Astrocyte (in vitro differentiated cells and primary cell): ENCODE data around the gene NUP54. TPM values are rescaled to one million over a fixed set of nuclear protein-coding genes. Genes with fewer than 3 reads are reported as not detected.

Experiments
- DNase-seq: peaks from one replicate; pipeline ENCODE4 v3.0.0-alpha.2; 2010; ENCODE audit warnings: low read depth
- FAIRE-seq: peaks from 2 replicates; lab custom pipeline; 2011; peaks lifted over from hg19 to GRCh38; lab: Jason Lieb, UNC
- H2AFZ ChIP-seq: 2 replicates; pipeline ENCODE4 v1.6.0; 2012; ENCODE audit warnings: low read depth, low read length, inconsistent platforms
- H3K27ac ChIP-seq: 2 replicates; pipeline ENCODE4 v1.5.1; 2011; ENCODE audit warnings: low read depth, low read length, inconsistent platforms
- H3K27me3 ChIP-seq: 2 replicates; pipeline ENCODE4 v1.6.0; 2011; ENCODE audit warnings: low read length, inconsistent platforms; ENCODE audit not compliant: insufficient read depth
- H3K36me3 ChIP-seq: 2 replicates; pipeline ENCODE4 v1.5.1; 2011; ENCODE audit warnings: low read length, inconsistent platforms; ENCODE audit not compliant: insufficient read depth
- H3K4me1 ChIP-seq: 2 replicates; pipeline ENCODE4 v1.5.1; 2011; ENCODE audit warnings: low read length, inconsistent platforms; ENCODE audit not compliant: insufficient read depth
- H3K4me2 ChIP-seq: 2 replicates; pipeline ENCODE4 v1.6.0; 2012; ENCODE audit warnings: low read length, inconsistent platforms
- H3K4me3 ChIP-seq: 2 replicates; pipeline ENCODE4 v1.5.1; 2011; ENCODE audit warnings: low read depth, mild to moderate bottlenecking, low read length, inconsistent platforms; ENCODE audit not compliant: insufficient read depth
- H3K79me2 ChIP-seq: 2 replicates; pipeline ENCODE4 v1.6.0; 2012; ENCODE audit warnings: mild to moderate bottlenecking, low read length, inconsistent platforms; ENCODE audit not compliant: insufficient read depth
- H3K9ac ChIP-seq: 2 replicates; pipeline ENCODE4 v1.6.0; 2012; ENCODE audit warnings: mild to moderate bottlenecking, low read length, inconsistent platforms
- H3K9me3 ChIP-seq: 2 replicates; pipeline ENCODE4 v1.5.1; 2012; ENCODE audit warnings: low read depth, mild to moderate bottlenecking, low read length, inconsistent platforms; ENCODE audit not compliant: insufficient read depth
- H4K20me1 ChIP-seq: 2 replicates; pipeline ENCODE4 v1.6.0; 2012; ENCODE audit warnings: low read length, inconsistent platforms; ENCODE audit not compliant: insufficient read depth
- H3K27ac Mint-ChIP-seq: one replicate; pipeline ENCODE4 v1.8.0; 2021; ENCODE audit warnings: mild to moderate bottlenecking, mixed read lengths; ENCODE audit not compliant: unreplicated experiment
- H3K27me3 Mint-ChIP-seq: one replicate; pipeline ENCODE4 v1.8.0; 2021; ENCODE audit warnings: low read depth, mixed read lengths; ENCODE audit not compliant: unreplicated experiment
- H3K36me3 Mint-ChIP-seq: one replicate; pipeline ENCODE4 v1.8.0; 2021; ENCODE audit warnings: low read depth, mixed read lengths; ENCODE audit not compliant: unreplicated experiment
- H3K4me1 Mint-ChIP-seq: one replicate; pipeline ENCODE4 v1.8.0; 2021; ENCODE audit warnings: low read depth, mixed read lengths; ENCODE audit not compliant: unreplicated experiment
- H3K4me3 Mint-ChIP-seq: one replicate; pipeline ENCODE4 v1.8.0; 2021; ENCODE audit warnings: mild to moderate bottlenecking, moderate library complexity, mixed read lengths; ENCODE audit not compliant: unreplicated experiment
- H3K9me3 Mint-ChIP-seq: one replicate; pipeline ENCODE4 v1.8.0; 2021; ENCODE audit warnings: mild to moderate bottlenecking, mixed read lengths; ENCODE audit not compliant: unreplicated experiment
- CTCF ChIP-seq: IDR thresholded peaks from 2 replicates; pipeline ENCODE4 v1.5.1; 2011; ENCODE audit warnings: low read depth, mild to moderate bottlenecking, inconsistent platforms, low read length, moderate library complexity; ENCODE audit not compliant: insufficient read depth
- EZH2 ChIP-seq: IDR thresholded peaks from 2 replicates; pipeline ENCODE4 v1.6.1; 2012; ENCODE audit warnings: mild to moderate bottlenecking, low read length, inconsistent platforms; ENCODE audit not compliant: insufficient read depth
- total RNA-seq: library from RNA; stranded (reverse); gene quantifications from 2 replicates; pipeline ENCODE4 v1.2.1, GENCODE V29; 2021

Gene NUP54
- total RNA-seq, 1 donor from 2014 or later, result 34.2 TPM

DNA sequence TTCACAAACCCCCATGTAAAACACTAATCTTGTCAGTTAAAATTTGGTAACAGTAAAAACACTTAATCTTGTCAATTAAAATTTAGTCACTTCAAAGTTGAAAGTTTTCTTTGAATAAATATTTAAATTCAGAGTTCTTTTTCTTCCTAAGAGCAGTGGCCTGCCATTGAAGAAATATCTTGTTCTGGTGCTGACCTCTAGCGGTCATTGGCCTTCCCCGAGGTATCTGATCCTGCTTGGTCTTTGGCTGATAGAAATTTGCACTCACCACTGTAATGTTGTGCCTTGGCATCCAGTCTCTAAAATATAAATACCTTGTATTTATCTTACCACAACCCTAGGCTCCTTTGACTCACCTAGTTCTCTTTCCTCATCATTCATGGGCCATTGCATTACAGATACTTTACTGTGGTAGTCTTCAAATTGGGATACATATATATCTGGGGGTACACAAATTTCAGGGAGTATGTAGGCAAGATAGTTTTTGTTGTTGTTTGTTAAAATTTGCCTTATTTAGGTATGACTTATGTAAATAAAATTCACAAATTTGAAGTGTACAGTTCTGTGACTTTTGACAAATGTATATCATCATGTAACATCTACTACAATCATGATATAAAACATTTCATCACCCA, 80.4 kb downstream of the NUP54 start:
- no peak for FAIRE-seq
- Histone ChIP-seq H3K27me3 (no peaks in the 10 kb centered on the region), H3K36me3 (no peaks in the 10 kb centered on the region), H3K27ac (no peak overlapping the region), H3K4me2 (no peak overlapping the region), H2AFZ (no peak overlapping the region), H4K20me1 (no peaks in the 10 kb centered on the region), H3K9me3 (no peaks in the 10 kb centered on the region), H3K9ac (no peak overlapping the region), H3K4me3 (no peak overlapping the region), H3K79me2 (no peaks in the 10 kb centered on the region), H3K4me1 (no peaks in the 10 kb centered on the region)
- no peaks in the 10 kb centered on the region for H3K4me1 Mint-ChIP-seq
- no peak overlapping the region for H3K27ac Mint-ChIP-seq
- DNase-seq, result peak; percentile 42
- H3K4me3 Mint-ChIP-seq, result no peak overlapping the region
- no peak for TF ChIP-seq EZH2
- TF ChIP-seq CTCF, result peak; percentile 90
- H3K27me3 Mint-ChIP-seq, result no peaks in the 10 kb centered on the region
- no peaks in the 10 kb centered on the region for H3K9me3 Mint-ChIP-seq
- no peaks in the 10 kb centered on the region for H3K36me3 Mint-ChIP-seq

DNA sequence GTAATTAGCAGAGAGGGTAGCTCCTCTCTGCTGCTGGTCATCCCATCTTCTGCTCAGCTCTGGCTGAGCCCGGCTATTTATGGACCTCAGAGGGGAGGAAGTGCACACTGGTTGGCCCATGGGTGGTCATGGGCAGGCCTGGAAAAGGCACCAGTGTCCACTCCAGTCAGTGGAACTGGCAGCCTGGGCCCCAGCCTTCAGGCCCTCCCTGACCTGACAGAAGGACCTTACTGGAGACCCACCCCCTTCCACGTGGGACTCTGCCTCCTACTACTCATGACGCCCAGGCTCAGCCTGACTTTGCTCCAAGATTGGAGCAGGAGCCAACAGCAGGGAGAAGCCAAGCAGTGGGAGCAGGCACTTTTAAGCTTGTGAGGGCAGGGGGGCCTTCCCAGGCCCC, 81.7 kb downstream of the NUP54 start:
- no peaks in the 10 kb centered on the region for H3K36me3 ChIP-seq

More for the DNA sequence above, 81.7 kb downstream of the NUP54 start:
- Mint-ChIP-seq H3K4me3 (no peak overlapping the region), H3K27ac (no peak overlapping the region), H3K36me3 (no peaks in the 10 kb centered on the region), H3K4me1 (no peaks in the 10 kb centered on the region), H3K9me3 (no peaks in the 10 kb centered on the region), H3K27me3 (no peaks in the 10 kb centered on the region)
- Histone ChIP-seq H3K79me2 (no peaks in the 10 kb centered on the region), H3K4me1 (no peaks in the 10 kb centered on the region), H2AFZ (no peak overlapping the region), H3K4me3 (no peak overlapping the region), H3K9ac (no peak overlapping the region), H4K20me1 (no peaks in the 10 kb centered on the region), H3K4me2 (no peak overlapping the region), H3K27me3 (peaks cover under 1% of the 10 kb centered on the region), H3K27ac (no peak overlapping the region), H3K9me3 (no peaks in the 10 kb centered on the region)
- FAIRE-seq (no peak), DNase-seq (no peak)
- TF ChIP-seq CTCF, result no peak
- TF ChIP-seq EZH2, result no peak

Other genes starting within 250 kb of the NUP54 start
- gene PPEF2, start 245.9 kb downstream of the NUP54 start, total RNA-seq, result not detected in 2 replicates
- 13.5 and 15.9 TPM in 2 replicates for gene NAAA, start 207.4 kb downstream of the NUP54 start, total RNA-seq
- gene SDAD1, start 157.5 kb downstream of the NUP54 start, total RNA-seq, result 58.2 and 59.1 TPM in 2 replicates
- not detected in 2 replicates for gene CXCL9, start 140.9 kb downstream of the NUP54 start, total RNA-seq
- gene CXCL10, start 124.9 kb downstream of the NUP54 start, total RNA-seq, result 12.9 and 16.6 TPM in 2 replicates
- 5.8 and 7.6 TPM in 2 replicates for gene CXCL11, start 112.3 kb downstream of the NUP54 start, total RNA-seq
- gene ART3, start 73.7 kb downstream of the NUP54 start, total RNA-seq, result not detected in 2 replicates
- 172 and 211 TPM in 2 replicates for gene SCARB2, start 65.4 kb upstream of the NUP54 start, total RNA-seq
- 0.54 and 0.84 TPM in 2 replicates for gene FAM47E, start 103.3 kb upstream of the NUP54 start, total RNA-seq
- 7.2 and 9.7 TPM in 2 replicates for gene STBD1, start 158.3 kb upstream of the NUP54 start, total RNA-seq